Prostate gland (tissue), 2 donors: ENCODE data around the gene SPAG9.

ENCODE experiments used
- POLR2A ChIP-seq: fragments of 450-650 bp; IDR thresholded peaks from one replicate; pipeline ENCODE4 v1.6.1; 2016; ENCODE audit warnings: antibody characterized with exemption, mild to moderate bottlenecking
- TF ChIP-seq, protein P1 (sequence below), 4 experiments: fragments of 200-600 bp in 2 of 4; fragments of 450-650 bp in 2 of 4; sonication (generic) in 2 of 4; IDR thresholded peaks; 1 replicate in 3 of 4; 2 replicates in 1 of 4; pipeline ENCODE4 v1.5.1; 2016 to 2019; ENCODE audit warnings: antibody characterized with exemption in 4 of 4, mild to moderate bottlenecking in 2 of 4, moderate library complexity in 2 of 4

DNA sequence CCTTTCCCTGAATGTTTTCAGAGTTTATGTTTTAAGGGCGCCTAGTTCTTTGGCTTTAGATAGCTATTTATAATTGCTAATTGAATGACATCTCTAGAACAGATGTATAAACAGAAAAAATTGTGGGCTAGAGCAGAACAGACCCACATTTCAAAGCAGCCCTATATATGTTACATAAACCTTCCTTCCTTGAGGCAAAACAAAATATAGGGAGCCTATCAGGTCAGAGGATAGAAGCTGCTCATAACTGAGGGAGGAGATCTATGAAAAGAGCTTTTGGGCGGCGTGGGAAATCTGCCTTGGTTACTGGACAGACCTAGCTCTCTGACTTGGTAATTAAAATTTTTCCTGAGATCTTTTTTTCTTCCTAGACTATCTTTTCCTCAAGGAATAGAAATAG lies 68.4 kb downstream of the SPAG9 start:
- TF ChIP-seq, protein P1, sequence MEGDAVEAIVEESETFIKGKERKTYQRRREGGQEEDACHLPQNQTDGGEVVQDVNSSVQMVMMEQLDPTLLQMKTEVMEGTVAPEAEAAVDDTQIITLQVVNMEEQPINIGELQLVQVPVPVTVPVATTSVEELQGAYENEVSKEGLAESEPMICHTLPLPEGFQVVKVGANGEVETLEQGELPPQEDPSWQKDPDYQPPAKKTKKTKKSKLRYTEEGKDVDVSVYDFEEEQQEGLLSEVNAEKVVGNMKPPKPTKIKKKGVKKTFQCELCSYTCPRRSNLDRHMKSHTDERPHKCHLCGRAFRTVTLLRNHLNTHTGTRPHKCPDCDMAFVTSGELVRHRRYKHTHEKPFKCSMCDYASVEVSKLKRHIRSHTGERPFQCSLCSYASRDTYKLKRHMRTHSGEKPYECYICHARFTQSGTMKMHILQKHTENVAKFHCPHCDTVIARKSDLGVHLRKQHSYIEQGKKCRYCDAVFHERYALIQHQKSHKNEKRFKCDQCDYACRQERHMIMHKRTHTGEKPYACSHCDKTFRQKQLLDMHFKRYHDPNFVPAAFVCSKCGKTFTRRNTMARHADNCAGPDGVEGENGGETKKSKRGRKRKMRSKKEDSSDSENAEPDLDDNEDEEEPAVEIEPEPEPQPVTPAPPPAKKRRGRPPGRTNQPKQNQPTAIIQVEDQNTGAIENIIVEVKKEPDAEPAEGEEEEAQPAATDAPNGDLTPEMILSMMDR (IDR thresholded peaks at IDR 0.05): no peak
- no peak for TF ChIP-seq POLR2A
